Measurements from ENCODE around the gene TRIP13.

DNA sequence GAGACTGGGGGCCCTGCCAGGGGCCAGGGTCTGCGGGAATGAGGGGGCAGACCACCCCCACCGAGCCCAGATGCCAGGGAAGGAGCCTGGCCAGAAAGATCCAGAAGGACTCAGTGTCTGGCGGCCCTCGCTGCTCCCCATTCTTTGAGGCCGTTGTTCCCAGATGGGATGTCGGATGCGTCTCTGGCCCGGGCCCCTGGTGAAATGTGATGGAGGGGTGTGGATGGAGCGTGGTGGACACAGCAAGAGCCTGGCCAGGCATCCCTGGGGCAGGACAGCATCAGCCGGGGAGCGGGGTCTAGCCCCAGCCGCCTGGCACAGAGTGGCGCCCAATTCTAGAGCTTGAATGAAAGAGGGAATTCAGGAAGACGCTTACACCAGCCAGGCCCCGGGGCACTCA is 69.7 kb downstream of the TRIP13 start:
- TF ChIP-seq POLR2AphosphoS5 (IDR thresholded peaks at IDR 0.05; ENCODE audit: low read depth, low read length), result no peak
- TF ChIP-seq POLR2A (IDR thresholded peaks at IDR 0.05; ENCODE audit: low read depth, low read length), result no peak
- TF ChIP-seq TAF1 (IDR thresholded peaks at IDR 0.05; ENCODE audit: low read depth, low read length), result no peak
